ENCODE results near the gene NUPR1. TPM values are rescaled to one million over a fixed set of nuclear protein-coding genes. Genes with fewer than 3 reads are reported as not detected.
A peak's percentile ranks its signal among the peaks of the same experiment; 100 is the strongest.

The NUPR1 gene
- total and polyA plus RNA-seq, 2 of the 13 experiments (the other 11 are each of a cell fraction or from before 2014, with no cell fraction given): 18.0 to 25.6 TPM

DNA sequence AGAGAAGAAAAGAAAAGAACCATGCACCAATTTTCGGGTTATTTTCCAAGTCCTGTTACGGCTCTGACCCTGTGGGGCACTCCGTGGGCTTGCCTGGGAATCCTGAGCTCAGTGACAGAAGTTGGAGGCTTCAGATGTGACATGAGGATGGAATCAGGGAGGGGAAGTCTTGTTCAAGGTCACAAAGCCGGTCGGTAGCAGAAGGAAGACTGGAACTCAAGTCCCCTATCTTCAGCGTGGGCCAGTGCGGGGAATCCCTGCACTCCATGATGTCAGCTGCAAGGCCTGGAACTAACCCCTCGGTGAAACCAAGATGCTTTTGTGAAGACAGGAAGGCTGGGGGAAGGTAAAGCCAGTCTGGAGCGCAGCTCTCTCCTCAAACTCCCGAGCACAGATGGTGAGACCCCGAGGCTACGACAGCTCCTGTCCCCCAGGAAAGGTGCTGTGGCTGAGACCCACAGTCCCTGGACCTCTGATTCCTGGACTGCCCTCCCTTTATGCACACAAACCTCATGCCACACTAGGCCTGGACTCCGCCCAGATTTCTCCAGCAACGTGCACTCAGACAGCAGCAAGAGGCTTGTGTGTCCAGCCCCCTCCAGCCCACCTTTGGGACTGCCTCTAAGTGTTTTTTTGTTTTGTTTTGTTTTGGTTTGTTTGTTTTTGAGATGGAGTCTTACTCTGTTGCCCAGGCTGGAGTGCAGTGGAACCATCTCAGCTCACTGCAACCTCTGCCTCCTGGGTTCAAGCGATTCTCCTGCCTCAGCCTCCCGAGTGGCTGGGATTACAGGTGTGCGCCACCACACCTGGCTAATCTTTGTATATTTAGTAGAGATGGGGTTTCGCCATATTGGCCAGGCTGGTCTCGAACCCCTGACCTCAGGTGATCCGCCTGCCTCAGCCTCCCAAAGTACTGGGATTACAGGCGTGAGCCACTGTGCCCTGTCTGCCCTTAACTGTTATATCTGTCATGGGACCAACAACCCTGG lies 26.7 kb downstream of the NUPR1 start (continued):
- TF ChIP-seq, protein P1, sequence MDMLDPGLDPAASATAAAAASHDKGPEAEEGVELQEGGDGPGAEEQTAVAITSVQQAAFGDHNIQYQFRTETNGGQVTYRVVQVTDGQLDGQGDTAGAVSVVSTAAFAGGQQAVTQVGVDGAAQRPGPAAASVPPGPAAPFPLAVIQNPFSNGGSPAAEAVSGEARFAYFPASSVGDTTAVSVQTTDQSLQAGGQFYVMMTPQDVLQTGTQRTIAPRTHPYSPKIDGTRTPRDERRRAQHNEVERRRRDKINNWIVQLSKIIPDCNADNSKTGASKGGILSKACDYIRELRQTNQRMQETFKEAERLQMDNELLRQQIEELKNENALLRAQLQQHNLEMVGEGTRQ (IDR thresholded peaks at IDR 0.05; ENCODE audit: low read depth, low read length): no peak
- TF ChIP-seq, protein P1 (CRISPR knock-in tag; IDR thresholded peaks at IDR 0.05; ENCODE audit: borderline replicate concordance): no peak
- TF ChIP-seq, protein P2, sequence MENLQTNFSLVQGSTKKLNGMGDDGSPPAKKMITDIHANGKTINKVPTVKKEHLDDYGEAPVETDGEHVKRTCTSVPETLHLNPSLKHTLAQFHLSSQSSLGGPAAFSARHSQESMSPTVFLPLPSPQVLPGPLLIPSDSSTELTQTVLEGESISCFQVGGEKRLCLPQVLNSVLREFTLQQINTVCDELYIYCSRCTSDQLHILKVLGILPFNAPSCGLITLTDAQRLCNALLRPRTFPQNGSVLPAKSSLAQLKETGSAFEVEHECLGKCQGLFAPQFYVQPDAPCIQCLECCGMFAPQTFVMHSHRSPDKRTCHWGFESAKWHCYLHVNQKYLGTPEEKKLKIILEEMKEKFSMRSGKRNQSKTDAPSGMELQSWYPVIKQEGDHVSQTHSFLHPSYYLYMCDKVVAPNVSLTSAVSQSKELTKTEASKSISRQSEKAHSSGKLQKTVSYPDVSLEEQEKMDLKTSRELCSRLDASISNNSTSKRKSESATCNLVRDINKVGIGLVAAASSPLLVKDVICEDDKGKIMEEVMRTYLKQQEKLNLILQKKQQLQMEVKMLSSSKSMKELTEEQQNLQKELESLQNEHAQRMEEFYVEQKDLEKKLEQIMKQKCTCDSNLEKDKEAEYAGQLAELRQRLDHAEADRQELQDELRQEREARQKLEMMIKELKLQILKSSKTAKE (CRISPR knock-in tag; IDR thresholded peaks at IDR 0.05; ENCODE audit: borderline replicate concordance): 0 out of 2 replicates have a peak, but pooled peaks have one; percentile 12
- TF ChIP-seq, protein P3, sequence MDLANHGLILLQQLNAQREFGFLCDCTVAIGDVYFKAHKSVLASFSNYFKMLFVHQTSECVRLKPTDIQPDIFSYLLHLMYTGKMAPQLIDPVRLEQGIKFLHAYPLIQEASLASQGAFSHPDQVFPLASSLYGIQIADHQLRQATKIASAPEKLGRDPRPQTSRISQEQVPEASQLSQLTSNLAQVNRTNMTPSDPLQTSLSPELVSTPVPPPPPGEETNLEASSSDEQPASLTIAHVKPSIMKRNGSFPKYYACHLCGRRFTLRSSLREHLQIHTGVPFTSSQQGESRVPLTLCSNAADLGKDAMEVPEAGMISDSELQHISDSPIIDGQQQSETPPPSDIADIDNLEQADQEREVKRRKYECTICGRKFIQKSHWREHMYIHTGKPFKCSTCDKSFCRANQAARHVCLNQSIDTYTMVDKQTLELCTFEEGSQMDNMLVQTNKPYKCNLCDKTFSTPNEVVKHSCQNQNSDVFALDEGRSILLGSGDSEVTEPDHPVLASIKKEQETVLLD (CRISPR knock-in tag; IDR thresholded peaks at IDR 0.05; ENCODE audit: low read depth): no peak
- TF ChIP-seq, protein P4, sequence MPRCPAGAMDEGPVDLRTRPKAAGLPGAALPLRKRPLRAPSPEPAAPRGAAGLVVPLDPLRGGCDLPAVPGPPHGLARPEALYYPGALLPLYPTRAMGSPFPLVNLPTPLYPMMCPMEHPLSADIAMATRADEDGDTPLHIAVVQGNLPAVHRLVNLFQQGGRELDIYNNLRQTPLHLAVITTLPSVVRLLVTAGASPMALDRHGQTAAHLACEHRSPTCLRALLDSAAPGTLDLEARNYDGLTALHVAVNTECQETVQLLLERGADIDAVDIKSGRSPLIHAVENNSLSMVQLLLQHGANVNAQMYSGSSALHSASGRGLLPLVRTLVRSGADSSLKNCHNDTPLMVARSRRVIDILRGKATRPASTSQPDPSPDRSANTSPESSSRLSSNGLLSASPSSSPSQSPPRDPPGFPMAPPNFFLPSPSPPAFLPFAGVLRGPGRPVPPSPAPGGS (CRISPR knock-in tag; IDR thresholded peaks at IDR 0.05): no peak
- no peak for TF ChIP-seq U2AF2 (IDR thresholded peaks at IDR 0.05; ENCODE audit: low read depth, low read length)
- no peak for TF ChIP-seq PHF20 (CRISPR knock-in tag; IDR thresholded peaks at IDR 0.05)
- no peak for TF ChIP-seq HCFC1 (IDR thresholded peaks at IDR 0.05; ENCODE audit: low read depth, low read length)
- 0 out of 2 replicates have a peak, but pooled peaks have one; percentile 88 for TF ChIP-seq ZNF619 (CRISPR knock-in tag; IDR thresholded peaks at IDR 0.05)
- no peak for TF ChIP-seq ZNF780A (CRISPR knock-in tag; IDR thresholded peaks at IDR 0.05)
- no peak for TF ChIP-seq HNRNPL (IDR thresholded peaks at IDR 0.05; ENCODE audit: low read depth, low read length)
- no peak for TF ChIP-seq NFRKB (IDR thresholded peaks at IDR 0.05)
- TF ChIP-seq POLR2A (IDR thresholded peaks at IDR 0.05; ENCODE audit: insufficient read depth in 1 of 2, low read depth in 2 of 2, low read length in 2 of 2): 0 out of 4 replicates have a peak, but pooled peaks of 1 of the 2 experiments have one; percentile 41
- TF ChIP-seq, protein P5, sequence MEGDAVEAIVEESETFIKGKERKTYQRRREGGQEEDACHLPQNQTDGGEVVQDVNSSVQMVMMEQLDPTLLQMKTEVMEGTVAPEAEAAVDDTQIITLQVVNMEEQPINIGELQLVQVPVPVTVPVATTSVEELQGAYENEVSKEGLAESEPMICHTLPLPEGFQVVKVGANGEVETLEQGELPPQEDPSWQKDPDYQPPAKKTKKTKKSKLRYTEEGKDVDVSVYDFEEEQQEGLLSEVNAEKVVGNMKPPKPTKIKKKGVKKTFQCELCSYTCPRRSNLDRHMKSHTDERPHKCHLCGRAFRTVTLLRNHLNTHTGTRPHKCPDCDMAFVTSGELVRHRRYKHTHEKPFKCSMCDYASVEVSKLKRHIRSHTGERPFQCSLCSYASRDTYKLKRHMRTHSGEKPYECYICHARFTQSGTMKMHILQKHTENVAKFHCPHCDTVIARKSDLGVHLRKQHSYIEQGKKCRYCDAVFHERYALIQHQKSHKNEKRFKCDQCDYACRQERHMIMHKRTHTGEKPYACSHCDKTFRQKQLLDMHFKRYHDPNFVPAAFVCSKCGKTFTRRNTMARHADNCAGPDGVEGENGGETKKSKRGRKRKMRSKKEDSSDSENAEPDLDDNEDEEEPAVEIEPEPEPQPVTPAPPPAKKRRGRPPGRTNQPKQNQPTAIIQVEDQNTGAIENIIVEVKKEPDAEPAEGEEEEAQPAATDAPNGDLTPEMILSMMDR (CRISPR knock-in tag; IDR thresholded peaks at IDR 0.05): 0 out of 2 replicates have a peak, but pooled peaks have one; percentile 10
- no peak for TF ChIP-seq SATB2 (CRISPR knock-in tag; IDR thresholded peaks at IDR 0.05)
- no peak for TF ChIP-seq ZZZ3 (CRISPR knock-in tag; IDR thresholded peaks at IDR 0.05; ENCODE audit: borderline replicate concordance)
- peak; percentile 42; the same call in 1 of the 2 replicates for TF ChIP-seq ZBTB7A (CRISPR knock-in tag; IDR thresholded peaks at IDR 0.05)
- no peak for TF ChIP-seq KDM5A (IDR thresholded peaks at IDR 0.05; ENCODE audit: borderline replicate concordance, low read length)
- no peak for TF ChIP-seq SP140L (CRISPR knock-in tag; IDR thresholded peaks at IDR 0.05; ENCODE audit: borderline replicate concordance)
- TF ChIP-seq IRX3 (CRISPR knock-in tag; IDR thresholded peaks at IDR 0.05; ENCODE audit: borderline replicate concordance, low read depth): 0 out of 2 replicates have a peak, but pooled peaks have one; percentile 10
